Activated B cell treated with CpG ODN at 0.5 μM for 24 hours (primary cell): Measurements from ENCODE around the gene ACTL9. TPM values are rescaled to one million over a fixed set of nuclear protein-coding genes. Genes with fewer than 3 reads are reported as not detected.

Experiments used
- ATAC-seq: fragments of 200-7000 bp; cut with Tn5 transposase; one replicate; pipeline ENCODE4 v1.10.0; 2021; ENCODE audit warnings: low read depth, mild to moderate bottlenecking, moderate library complexity
- CTCF ChIA-PET: fragments of 350-600 bp; sonication (Branson Sonifier 250); formaldehyde crosslinking; loops from one replicate; lab custom pipeline; 2021; ENCODE audit warnings: antibody characterized with exemption; lab: Charles Lee
- POLR2A ChIA-PET: fragments of 350-600 bp; sonication (Branson Sonifier 250); formaldehyde crosslinking; loops from one replicate; lab custom pipeline; 2021; ENCODE audit warnings: antibody characterized with exemption; lab: Charles Lee
- DNase-seq: peaks from one replicate; pipeline ENCODE4 v3.0.0; 2022
- H3K27ac Mint-ChIP-seq: one replicate; pipeline ENCODE4 v1.8.0; 2020; ENCODE audit warnings: mixed read lengths
- H3K27me3 Mint-ChIP-seq: one replicate; pipeline ENCODE4 v1.8.0; 2021; ENCODE audit warnings: mixed read lengths
- H3K36me3 Mint-ChIP-seq: one replicate; pipeline ENCODE4 v1.8.0; 2021; ENCODE audit warnings: low read depth, mixed read lengths
- H3K4me1 Mint-ChIP-seq: one replicate; pipeline ENCODE4 v1.8.0; 2021; ENCODE audit warnings: mixed read lengths
- H3K4me3 Mint-ChIP-seq: one replicate; pipeline ENCODE4 v1.8.0; 2020; ENCODE audit warnings: mild to moderate bottlenecking, mixed read lengths
- H3K9me3 Mint-ChIP-seq: one replicate; pipeline ENCODE4 v1.8.0; 2020; ENCODE audit warnings: mixed read lengths
- intact Hi-C: fragments of 100-400 bp; cut with micrococcal nuclease; formaldehyde crosslinking; loops from one replicate; pipeline ENCODE4 v1.15.1; 2024
- total RNA-seq: library from RNA; stranded (reverse); gene quantifications from 2 replicates; pipeline ENCODE4 v1.2.3, GENCODE V29; 2022
- TF ChIP-seq, protein P1 (sequence below): fragments of 200-600 bp; IDR thresholded peaks from one replicate; pipeline ENCODE4 v1.8.0; 2022; ENCODE audit warnings: antibody characterized with exemption, mild to moderate bottlenecking

Gene ACTL9
- total RNA-seq, 1 donor from 2014 or later = not detected

DNA sequence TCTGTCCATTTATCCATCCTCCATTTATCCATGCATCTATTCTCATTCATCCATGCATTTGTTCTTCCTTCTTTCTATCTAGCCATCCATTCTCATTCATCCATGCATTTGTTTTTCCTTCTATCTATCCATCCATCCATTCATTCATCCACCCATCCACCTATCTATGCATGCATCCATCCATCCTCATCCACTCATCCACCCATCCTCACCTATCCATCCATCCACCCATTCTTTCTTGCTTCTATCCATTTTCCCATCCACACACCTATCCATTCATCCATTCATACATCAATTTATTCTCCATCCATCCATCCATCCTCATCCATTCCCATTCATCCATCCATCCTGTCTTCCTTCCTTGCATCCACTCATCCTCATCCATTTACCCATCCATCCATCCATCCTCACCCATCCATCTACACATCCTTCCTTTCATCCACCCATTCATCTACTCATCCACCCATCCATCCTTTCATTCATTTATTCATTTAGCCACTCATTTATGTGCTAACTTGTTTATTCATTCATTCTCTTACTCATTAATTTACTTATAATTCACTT, 20.3 kb downstream of the ACTL9 start:
- ATAC-seq (no peak), DNase-seq (no peak)
- peaks cover 6% of the 10 kb centered on the region for H3K9me3 Mint-ChIP-seq
- no peaks in the 10 kb centered on the region for H3K4me1 Mint-ChIP-seq
- no peaks in the 10 kb centered on the region for H3K27me3 Mint-ChIP-seq
- CTCF ChIA-PET = no interaction called here
- no peak overlapping the region for H3K27ac Mint-ChIP-seq
- H3K36me3 Mint-ChIP-seq = no peaks in the 10 kb centered on the region
- TF ChIP-seq, protein P1, sequence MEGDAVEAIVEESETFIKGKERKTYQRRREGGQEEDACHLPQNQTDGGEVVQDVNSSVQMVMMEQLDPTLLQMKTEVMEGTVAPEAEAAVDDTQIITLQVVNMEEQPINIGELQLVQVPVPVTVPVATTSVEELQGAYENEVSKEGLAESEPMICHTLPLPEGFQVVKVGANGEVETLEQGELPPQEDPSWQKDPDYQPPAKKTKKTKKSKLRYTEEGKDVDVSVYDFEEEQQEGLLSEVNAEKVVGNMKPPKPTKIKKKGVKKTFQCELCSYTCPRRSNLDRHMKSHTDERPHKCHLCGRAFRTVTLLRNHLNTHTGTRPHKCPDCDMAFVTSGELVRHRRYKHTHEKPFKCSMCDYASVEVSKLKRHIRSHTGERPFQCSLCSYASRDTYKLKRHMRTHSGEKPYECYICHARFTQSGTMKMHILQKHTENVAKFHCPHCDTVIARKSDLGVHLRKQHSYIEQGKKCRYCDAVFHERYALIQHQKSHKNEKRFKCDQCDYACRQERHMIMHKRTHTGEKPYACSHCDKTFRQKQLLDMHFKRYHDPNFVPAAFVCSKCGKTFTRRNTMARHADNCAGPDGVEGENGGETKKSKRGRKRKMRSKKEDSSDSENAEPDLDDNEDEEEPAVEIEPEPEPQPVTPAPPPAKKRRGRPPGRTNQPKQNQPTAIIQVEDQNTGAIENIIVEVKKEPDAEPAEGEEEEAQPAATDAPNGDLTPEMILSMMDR = no peak
- POLR2A ChIA-PET = no interaction called here
- no peak overlapping the region for H3K4me3 Mint-ChIP-seq
- intact Hi-C loops = no loop called here

DNA sequence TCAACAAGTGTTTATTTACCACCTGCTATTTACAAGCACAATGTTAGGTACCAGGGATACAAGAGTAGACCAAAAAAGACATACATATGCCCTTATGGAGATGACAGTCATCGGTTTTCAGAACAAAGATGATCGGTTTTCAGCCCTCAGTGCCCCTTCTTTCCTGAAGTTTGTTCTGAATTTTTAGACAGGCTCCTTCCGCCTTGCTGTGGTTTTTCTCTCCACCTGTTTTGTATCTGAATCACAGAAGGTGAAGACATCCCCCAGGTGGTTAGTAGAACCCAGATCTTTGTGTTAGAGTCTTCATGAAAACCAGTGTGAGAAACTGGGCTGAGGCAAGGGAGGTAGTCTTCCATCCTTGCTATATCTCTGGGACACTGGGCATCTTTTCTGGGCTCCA, 23.5 kb downstream of the ACTL9 start:
- no peak for DNase-seq
- ChIA-PET CTCF (interaction anchor here (0.8 kb wide), 1 partner anchor 19 kb away, joined by 3 read pairs; no protein-coding TSS in a partner anchor), POLR2A (no interaction called here)
- TF ChIP-seq, protein P1 = no peak
- intact Hi-C loops = no loop called here
- Mint-ChIP-seq H3K36me3 (no peaks in the 10 kb centered on the region), H3K27me3 (no peaks in the 10 kb centered on the region), H3K4me1 (peaks cover 21% of the 10 kb centered on the region), H3K27ac (no peak overlapping the region), H3K4me3 (no peak overlapping the region), H3K9me3 (peaks cover 6% of the 10 kb centered on the region)
- no peak for ATAC-seq

- CTCF ChIA-PET = interaction anchor here (1.0 kb wide), 1 partner anchor 11 kb away, joined by 3 read pairs; no protein-coding TSS in a partner anchor
- Mint-ChIP-seq H3K27me3 (no peaks in the 10 kb centered on the region), H3K4me1 (peaks cover 23% of the 10 kb centered on the region), H3K27ac (no peak overlapping the region), H3K36me3 (no peaks in the 10 kb centered on the region), H3K4me3 (no peak overlapping the region), H3K9me3 (peaks cover 4% of the 10 kb centered on the region)
- ATAC-seq (no peak), DNase-seq (no peak)
- POLR2A ChIA-PET = no interaction called here
- TF ChIP-seq, protein P1 = no peak
- intact Hi-C loops = no loop called here
Observed at GRCh38 chr19:8673276-8673891, 25.2 kb downstream of the ACTL9 start.

DNA sequence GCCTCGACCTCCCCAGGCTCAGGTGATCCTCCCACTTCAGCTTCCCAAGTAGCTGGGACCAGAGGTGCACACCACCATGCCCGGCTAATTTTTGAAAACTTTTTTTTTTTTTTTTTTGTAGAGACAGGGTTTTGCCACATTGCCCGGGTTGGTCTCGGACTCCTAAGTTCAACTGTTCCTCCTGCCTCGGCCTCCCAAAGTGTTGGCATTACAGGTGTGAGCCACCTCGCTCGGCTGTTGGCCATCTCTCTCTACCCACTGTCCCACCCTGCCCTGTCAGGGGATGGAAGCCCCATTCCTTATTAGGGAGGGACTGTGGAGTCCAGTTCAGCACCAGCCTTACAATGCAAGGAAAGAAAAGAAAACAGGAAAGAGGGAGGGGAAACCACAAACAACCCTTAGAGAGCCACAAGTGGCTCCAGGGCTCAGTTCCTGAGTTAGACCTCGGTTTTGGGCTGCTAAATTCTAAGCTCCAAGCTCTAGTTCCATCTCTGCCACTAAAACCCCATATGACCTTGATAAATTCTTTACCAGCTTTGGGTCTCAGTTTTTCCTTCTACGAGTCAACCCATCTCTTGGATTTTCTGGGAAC, 31.7 kb downstream of the ACTL9 start:
- TF ChIP-seq, protein P1 = no peak
- DNase-seq (no peak), ATAC-seq (no peak)
- intact Hi-C loops = no loop called here
- ChIA-PET POLR2A (no interaction called here), CTCF (no interaction called here)
- H3K4me1 Mint-ChIP-seq = peaks cover 40% of the 10 kb centered on the region
- no peak overlapping the region for H3K27ac Mint-ChIP-seq
- no peaks in the 10 kb centered on the region for H3K36me3 Mint-ChIP-seq
- H3K27me3 Mint-ChIP-seq = no peaks in the 10 kb centered on the region
- H3K4me3 Mint-ChIP-seq = no peak overlapping the region
- no peaks in the 10 kb centered on the region for H3K9me3 Mint-ChIP-seq

DNA sequence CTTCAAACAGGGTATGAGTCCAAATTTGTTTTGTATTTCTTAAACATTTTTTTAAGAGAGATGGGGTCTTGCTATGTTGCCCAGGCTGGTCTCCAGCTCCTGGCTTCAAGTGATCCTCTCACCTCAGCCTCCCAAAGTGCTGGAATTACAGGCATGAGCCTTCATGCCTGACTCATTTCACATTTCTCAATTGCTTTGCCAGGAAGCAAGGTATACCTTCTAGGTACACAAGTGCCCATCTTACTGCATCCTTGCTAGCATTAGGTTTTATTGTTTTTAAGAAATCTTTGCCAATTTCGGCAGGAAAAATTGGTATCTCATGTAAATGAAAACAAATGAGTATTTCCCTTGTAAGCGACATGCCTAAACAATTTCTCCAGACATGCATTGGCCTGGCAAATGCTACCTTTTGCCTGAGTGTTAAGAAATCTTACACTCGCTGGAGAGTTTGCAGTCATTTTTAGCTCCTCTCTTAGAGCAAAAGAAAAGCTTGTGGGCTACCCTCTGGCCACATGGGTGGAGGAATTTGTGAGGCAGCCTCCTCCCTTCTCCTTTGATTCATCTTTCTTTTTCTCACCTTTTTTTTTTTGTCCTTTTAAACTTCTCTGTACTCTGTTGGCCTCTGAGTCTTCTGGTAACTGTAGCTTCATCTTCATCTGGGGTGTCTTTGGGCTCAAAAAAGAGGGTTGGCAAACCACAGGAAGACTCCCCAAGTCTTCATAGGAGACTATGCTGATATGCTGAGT, 33.0 kb downstream of the ACTL9 start:
- ChIA-PET CTCF (interaction anchor here (1.1 kb wide), 1 partner anchor 15 kb away, joined by 3 read pairs; no protein-coding TSS in a partner anchor), POLR2A (interaction anchor here (0.7 kb wide), 1 partner anchor 415 kb away, joined by 3 read pairs; no protein-coding TSS in a partner anchor)
- no peak overlapping the region for H3K4me3 Mint-ChIP-seq
- DNase-seq = no peak
- peaks cover 28% of the 10 kb centered on the region for H3K4me1 Mint-ChIP-seq
- ATAC-seq = no peak
- intact Hi-C loops = no loop called here
- TF ChIP-seq, protein P1 = no peak
- H3K27ac Mint-ChIP-seq = no peak overlapping the region
- no peaks in the 10 kb centered on the region for H3K36me3 Mint-ChIP-seq
- H3K27me3 Mint-ChIP-seq = no peaks in the 10 kb centered on the region
- H3K9me3 Mint-ChIP-seq = no peaks in the 10 kb centered on the region
